GM10266 (cell line): ENCODE results near the gene UGT1A9.

Experiments used
- DNase-seq: peaks from one replicate; pipeline ENCODE4 v3.0.0; 2012; ENCODE audit errors: extremely low spot score
- CTCF ChIP-seq: IDR thresholded peaks from 2 replicates; pipeline ENCODE4 v1.5.1; 2012; ENCODE audit warnings: mild to moderate bottlenecking, low read depth; ENCODE audit not compliant: control insufficient read depth, insufficient read depth; ENCODE audit errors: missing control alignments

Gene UGT1A9

GRCh38 chr2:233791883-233792329 lies 120.2 kb downstream of the UGT1A9 start:
- no peak for DNase-seq
- no peak for TF ChIP-seq CTCF

- no peak for TF ChIP-seq CTCF
- no peak for DNase-seq
Measured at GRCh38 chr2:233792720-233793119, 121.0 kb downstream of the UGT1A9 start.

GRCh38 chr2:233793465-233794127 lies 121.9 kb downstream of the UGT1A9 start:
- no peak for TF ChIP-seq CTCF
- DNase-seq: no peak

- no peak for DNase-seq
Measured at GRCh38 chr2:233794128-233794658, 122.5 kb downstream of the UGT1A9 start.

GRCh38 chr2:233795735-233796171 lies 124.1 kb downstream of the UGT1A9 start:
- DNase-seq: no peak

More at GRCh38 chr2:233794128-233794658, 122.5 kb downstream of the UGT1A9 start:
- TF ChIP-seq CTCF: no peak

GRCh38 chr2:233796254-233796653 lies 124.6 kb downstream of the UGT1A9 start:
- DNase-seq: no peak
- TF ChIP-seq CTCF: no peak

More at GRCh38 chr2:233795735-233796171, 124.1 kb downstream of the UGT1A9 start:
- TF ChIP-seq CTCF: no peak

GRCh38 chr2:233798335-233799086 lies 126.8 kb downstream of the UGT1A9 start:
- no peak for TF ChIP-seq CTCF
- no peak for DNase-seq
